GM12872 (cell line): ENCODE measurements around the gene LDLR.

ENCODE experiments used
- CTCF ChIP-seq: IDR thresholded peaks from 3 replicates; pipeline ENCODE4 v1.5.1; 2011; ENCODE audit warnings: low read depth, mild to moderate bottlenecking, low read length, moderate library complexity; ENCODE audit not compliant: insufficient read depth

Gene LDLR

GRCh38 chr19:11093689-11094238 is 4.5 kb downstream of the LDLR start:
- TF ChIP-seq CTCF: no peak

- TF ChIP-seq CTCF: no peak
These were observed 5.2 kb downstream of the LDLR start for GRCh38 chr19:11094520-11094894.

- TF ChIP-seq CTCF: no peak
These were observed 7.1 kb downstream of the LDLR start for GRCh38 chr19:11096210-11096841.

DNA sequence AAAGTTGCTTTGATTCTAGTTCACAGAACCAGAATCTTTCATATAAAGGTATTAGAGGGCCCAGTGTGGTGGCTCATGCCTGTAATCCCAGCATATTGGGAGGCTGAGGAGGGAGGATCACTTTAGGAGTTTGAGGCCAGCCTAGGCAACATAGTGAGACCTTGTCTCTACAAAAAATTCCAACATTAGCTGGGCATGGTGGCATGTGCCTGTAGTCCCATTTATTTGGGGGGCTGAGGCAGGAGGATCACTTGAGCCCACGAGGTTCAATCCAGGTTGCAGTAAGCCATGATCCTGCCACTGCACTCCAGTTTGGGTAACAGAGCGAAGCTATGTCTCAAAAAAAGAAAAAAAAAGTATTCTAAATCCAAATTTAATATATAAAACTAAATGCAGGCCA is 9.1 kb downstream of the LDLR start:
- no peak for TF ChIP-seq CTCF

DNA sequence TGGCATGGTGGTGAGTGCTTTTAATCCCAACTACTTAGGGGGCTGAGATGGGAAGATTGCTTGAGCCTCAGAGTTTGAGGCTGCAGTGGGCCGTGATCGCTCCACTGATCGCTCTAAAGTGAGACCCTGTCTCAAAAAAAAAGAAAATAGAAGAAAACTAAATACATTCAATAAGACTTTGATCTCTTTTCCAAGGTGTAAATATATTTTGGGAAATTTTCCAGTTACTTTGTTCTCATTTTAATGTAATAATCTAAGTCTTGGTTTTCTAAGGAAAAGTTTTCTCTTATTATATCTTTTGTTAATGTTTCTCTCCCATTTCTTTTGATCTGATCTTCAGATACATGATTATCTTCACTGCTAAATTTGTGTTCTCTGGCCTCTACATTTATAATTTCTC is 9.6 kb downstream of the LDLR start:
- no peak for TF ChIP-seq CTCF

DNA sequence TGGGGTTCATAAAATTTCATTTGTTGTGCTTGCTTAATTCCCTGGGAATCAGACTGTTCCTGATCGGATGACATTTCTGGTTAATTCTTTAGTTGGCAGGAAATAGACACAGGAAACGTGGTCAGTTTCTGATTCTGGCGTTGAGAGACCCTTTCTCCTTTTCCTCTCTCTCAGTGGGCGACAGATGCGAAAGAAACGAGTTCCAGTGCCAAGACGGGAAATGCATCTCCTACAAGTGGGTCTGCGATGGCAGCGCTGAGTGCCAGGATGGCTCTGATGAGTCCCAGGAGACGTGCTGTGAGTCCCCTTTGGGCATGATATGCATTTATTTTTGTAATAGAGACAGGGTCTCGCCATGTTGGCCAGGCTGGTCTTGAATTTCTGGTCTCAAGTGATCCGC is 10.8 kb downstream of the LDLR start:
- TF ChIP-seq CTCF: no peak

- TF ChIP-seq CTCF: no peak
These were observed 11.8 kb downstream of the LDLR start for GRCh38 chr19:11101057-11101456.
